K562 treated with DMSO at 1 percent for 48 hours (cell line): Measurements from ENCODE around the gene GSC. TPM values are rescaled to one million over a fixed set of nuclear protein-coding genes. Genes with fewer than 3 reads are reported as not detected.

Experiments used
- total RNA-seq: library from RNA; unstranded; fragments of 300-600 nt; gene quantifications from 2 replicates; pipeline ENCODE4 v1.2.3, GENCODE V29; 2022; ENCODE audit warnings: low replicate concordance; ENCODE audit errors: extremely low read depth

GSC gene
- not detected in 2 replicates for total RNA-seq

GRCh38 chr14:94769391-94770250 lies at the start of gene GSC:
Gene GSC, minus strand, starts transcription at chr14:94770113. Its CDS starts 98 bp downstream, at chr14:94770015.

Other genes starting within 250 kb of the GSC start
- gene SERPINA4, start 208.7 kb downstream of the GSC start, total RNA-seq = not detected in 2 replicates
- gene SERPINA5, start 188.7 kb downstream of the GSC start, total RNA-seq = not detected in 2 replicates
- not detected in 2 replicates for gene SERPINA3, start 157.7 kb downstream of the GSC start, total RNA-seq